Bronchial epithelial cell (primary cell): Measurements from ENCODE around the gene PRKCQ. TPM values are rescaled to one million over a fixed set of nuclear protein-coding genes. Genes with fewer than 3 reads are reported as not detected.
A peak's percentile ranks its signal among the peaks of the same experiment; 100 is the strongest.

Experiments used
- DNase-seq: peaks from one replicate; pipeline ENCODE4 v3.0.0-alpha.2; 2010; ENCODE audit warnings: low read depth
- FAIRE-seq: peaks from 2 replicates; lab custom pipeline; 2011; peaks lifted over from hg19 to GRCh38; lab: Jason Lieb, UNC
- H3K27me3 ChIP-seq: 2 replicates; pipeline ENCODE4 v1.5.1; 2011; ENCODE audit warnings: low read length; ENCODE audit not compliant: control insufficient read depth, insufficient read depth
- H3K36me3 ChIP-seq: 2 replicates; pipeline ENCODE4 v1.5.1; 2011; ENCODE audit warnings: low read length; ENCODE audit not compliant: control insufficient read depth, insufficient read depth
- H3K4me3 ChIP-seq: 2 replicates; pipeline ENCODE4 v1.5.1; 2011; ENCODE audit warnings: mild to moderate bottlenecking, low read depth, low read length, control low read depth
- CTCF ChIP-seq: IDR thresholded peaks from 2 replicates; pipeline ENCODE4 v1.5.1; 2011; ENCODE audit warnings: mild to moderate bottlenecking, moderate library complexity, low read length, control low read depth, inconsistent platforms; ENCODE audit not compliant: insufficient read depth, severe bottlenecking
- total RNA-seq: library from RNA; depleted of rRNA; stranded (reverse); fragments of >200 nt; gene quantifications from 2 replicates; pipeline ENCODE4 v1.2.1, GENCODE V29; 2014

PRKCQ gene
- total RNA-seq, 1 donor from 2014 or later: 2.1 TPM

GRCh38 chr10:6530966-6531365 lies 49.1 kb downstream of the PRKCQ start:
- FAIRE-seq (no peak), DNase-seq (no peak)
- H3K27me3 ChIP-seq: no peaks in the 10 kb centered on the region
- H3K36me3 ChIP-seq: no peaks in the 10 kb centered on the region
- no peak overlapping the region for H3K4me3 ChIP-seq
- no peak for TF ChIP-seq CTCF

- H3K4me3 ChIP-seq: no peak overlapping the region
- no peak for TF ChIP-seq CTCF
- FAIRE-seq: no peak
- H3K36me3 ChIP-seq: no peaks in the 10 kb centered on the region
- DNase-seq: no peak
- no peaks in the 10 kb centered on the region for H3K27me3 ChIP-seq
Observed at GRCh38 chr10:6530211-6530840, 49.8 kb downstream of the PRKCQ start.

- DNase-seq (peak; percentile 62), FAIRE-seq (no peak)
- no peaks in the 10 kb centered on the region for H3K36me3 ChIP-seq
- no peak for TF ChIP-seq CTCF
- no peaks in the 10 kb centered on the region for H3K27me3 ChIP-seq
- no peak overlapping the region for H3K4me3 ChIP-seq
Observed at GRCh38 chr10:6528198-6528950, 51.7 kb downstream of the PRKCQ start.

GRCh38 chr10:6525599-6526165 lies 54.4 kb downstream of the PRKCQ start:
- TF ChIP-seq CTCF: no peak
- FAIRE-seq (no peak), DNase-seq (no peak)
- Histone ChIP-seq H3K4me3 (no peak overlapping the region), H3K27me3 (no peaks in the 10 kb centered on the region), H3K36me3 (no peaks in the 10 kb centered on the region)

- no peak for TF ChIP-seq CTCF
- no peaks in the 10 kb centered on the region for H3K36me3 ChIP-seq
- FAIRE-seq (no peak), DNase-seq (peak; percentile 79)
- H3K27me3 ChIP-seq: no peaks in the 10 kb centered on the region
- H3K4me3 ChIP-seq: no peak overlapping the region
Observed at GRCh38 chr10:6522230-6522629, 57.8 kb downstream of the PRKCQ start.
